HepG2 (cell line): ENCODE results near the gene TSSK3. TPM values are rescaled to one million over a fixed set of nuclear protein-coding genes. Genes with fewer than 3 reads are reported as not detected.
A peak's percentile ranks its signal among the peaks of the same experiment; 100 is the strongest.

ENCODE experiments used
- DDIT3 ChIP-seq: sonication (generic); formaldehyde crosslinking; IDR thresholded peaks from 2 replicates; pipeline ENCODE4 v1.4.0; 2020; ENCODE audit warnings: mild to moderate bottlenecking, missing genetic modification reagents
- DMTF1 ChIP-seq: sonication (generic); formaldehyde crosslinking; IDR thresholded peaks from 2 replicates; pipeline ENCODE4 v1.4.0; 2020; ENCODE audit warnings: mild to moderate bottlenecking, missing genetic modification reagents
- RAD51 ChIP-seq: fragments of 450-650 bp; IDR thresholded peaks from 2 replicates; pipeline ENCODE4 v1.6.1; 2016; ENCODE audit warnings: borderline replicate concordance
- RXRB ChIP-seq: IDR thresholded peaks from 2 replicates; pipeline ENCODE4 v1.6.1; 2016; ENCODE audit warnings: borderline replicate concordance, missing genetic modification reagents, missing compliant biosample characterization
- TMF1 ChIP-seq: sonication (generic); formaldehyde crosslinking; IDR thresholded peaks from 2 replicates; pipeline ENCODE4 v1.8.1; 2022; ENCODE audit warnings: low read depth, missing genetic modification reagents
- ZNF446 ChIP-seq: sonication (generic); formaldehyde crosslinking; IDR thresholded peaks from 2 replicates; pipeline ENCODE4 v1.5.0; 2020; ENCODE audit warnings: mild to moderate bottlenecking, missing genetic modification reagents
- ZNF552 ChIP-seq: sonication (generic); formaldehyde crosslinking; IDR thresholded peaks from 2 replicates; pipeline ENCODE4 v1.9.0; 2022; ENCODE audit warnings: missing genetic modification reagents, mild to moderate bottlenecking, borderline replicate concordance
- ZNF576 ChIP-seq: sonication (generic); formaldehyde crosslinking; IDR thresholded peaks from 2 replicates; pipeline ENCODE4 v1.4.0; 2020; ENCODE audit warnings: mild to moderate bottlenecking, missing genetic modification reagents
- polyA plus RNA-seq, 8 experiments: library from polyadenylated mRNA; depleted of rRNA in 3 of 8; stranded (reverse) in 7 of 8; unstranded in 1 of 8; fragments of >200 nt; fragmentation: Illumina TruSeq in 4 of 8; extraction: Trizol in 4 of 8; gene quantifications; 2 replicates each; pipeline versions ENCODE4 v1.2.1 to v1.2.3, GENCODE V29; 2011 to 2016; ENCODE audit warnings: low read depth in 4 of 8, missing spikeins in 1 of 8, mixed read lengths in 1 of 8; ENCODE audit not compliant: insufficient read depth in 1 of 8
- total RNA-seq, 5 experiments: library from RNA; depleted of rRNA; stranded (reverse); fragments of >200 nt; fragmentation: Illumina TruSeq; extraction: Trizol; gene quantifications; 2 replicates each; pipeline ENCODE4 v1.2.3, GENCODE V29; 2016; ENCODE audit warnings: low read depth in 1 of 5
- TF ChIP-seq, protein P1 (sequence below): sonication (generic); formaldehyde crosslinking; IDR thresholded peaks from 2 replicates; pipeline ENCODE4 v1.4.0; 2020; ENCODE audit warnings: missing genetic modification reagents, borderline replicate concordance
- TF ChIP-seq, protein P2 (sequence below): sonication (generic); formaldehyde crosslinking; IDR thresholded peaks from 2 replicates; pipeline ENCODE4 v1.4.0; 2020; ENCODE audit warnings: missing genetic modification reagents, borderline replicate concordance
- TF ChIP-seq, protein P3 (sequence below), 2 experiments: IDR thresholded peaks; 2 replicates each; pipeline ENCODE4 v1.6.1; 2011 to 2012; ENCODE audit warnings: low read length in 2 of 2, borderline replicate concordance in 1 of 2, low read depth in 1 of 2, mild to moderate bottlenecking in 1 of 2, moderate library complexity in 1 of 2
- TF ChIP-seq, protein P4 (sequence below): sonication (generic); formaldehyde crosslinking; conservative IDR thresholded peaks from 2 replicates; pipeline ENCODE4 v1.8.1; 2023; ENCODE audit warnings: missing genetic modification reagents

TSSK3 gene
- total and polyA plus RNA-seq, 2 of the 13 experiments (the other 11 are each of a cell fraction or from before 2014, with no cell fraction given): 1.0 to 1.1 TPM

DNA sequence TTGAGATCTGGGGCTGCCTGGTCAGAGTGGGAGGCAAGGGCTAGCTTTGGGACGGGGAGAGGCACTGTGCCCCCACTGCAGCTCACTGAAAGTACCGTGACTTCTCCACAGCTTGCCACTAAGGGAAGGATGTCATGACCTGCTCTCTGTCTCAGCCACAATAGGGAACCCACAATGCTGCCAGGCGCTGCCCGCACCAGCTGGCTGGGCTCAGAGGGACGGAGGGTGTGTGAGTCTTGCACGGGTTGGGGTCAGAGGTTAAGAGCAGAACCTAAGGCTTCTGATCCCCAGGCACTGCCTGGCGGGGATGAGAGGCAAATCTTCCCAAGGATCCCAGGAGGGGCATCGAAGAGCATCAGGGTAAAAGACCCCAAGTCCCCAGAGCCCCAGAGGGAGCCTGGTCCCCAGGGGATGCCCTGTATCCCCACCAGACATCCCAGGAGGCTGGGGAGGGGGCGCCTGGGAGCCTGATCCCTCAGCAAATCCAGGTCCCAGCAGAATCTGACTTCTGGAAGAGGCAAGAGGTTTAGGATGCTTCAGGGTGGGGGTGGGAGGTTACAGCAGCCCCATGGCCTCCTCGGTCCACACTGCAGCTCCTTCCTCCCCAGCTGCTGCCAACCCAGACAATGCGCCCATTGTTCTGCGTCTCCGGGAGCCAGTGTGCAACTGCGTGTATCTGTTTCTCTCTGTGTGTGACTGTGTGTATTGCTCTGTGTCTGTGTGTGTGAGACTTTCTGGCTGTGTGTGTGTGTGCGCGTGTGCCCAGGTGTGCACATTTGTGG is 24.3 kb upstream of the TSSK3 start (continued):
- TF ChIP-seq, protein P1, sequence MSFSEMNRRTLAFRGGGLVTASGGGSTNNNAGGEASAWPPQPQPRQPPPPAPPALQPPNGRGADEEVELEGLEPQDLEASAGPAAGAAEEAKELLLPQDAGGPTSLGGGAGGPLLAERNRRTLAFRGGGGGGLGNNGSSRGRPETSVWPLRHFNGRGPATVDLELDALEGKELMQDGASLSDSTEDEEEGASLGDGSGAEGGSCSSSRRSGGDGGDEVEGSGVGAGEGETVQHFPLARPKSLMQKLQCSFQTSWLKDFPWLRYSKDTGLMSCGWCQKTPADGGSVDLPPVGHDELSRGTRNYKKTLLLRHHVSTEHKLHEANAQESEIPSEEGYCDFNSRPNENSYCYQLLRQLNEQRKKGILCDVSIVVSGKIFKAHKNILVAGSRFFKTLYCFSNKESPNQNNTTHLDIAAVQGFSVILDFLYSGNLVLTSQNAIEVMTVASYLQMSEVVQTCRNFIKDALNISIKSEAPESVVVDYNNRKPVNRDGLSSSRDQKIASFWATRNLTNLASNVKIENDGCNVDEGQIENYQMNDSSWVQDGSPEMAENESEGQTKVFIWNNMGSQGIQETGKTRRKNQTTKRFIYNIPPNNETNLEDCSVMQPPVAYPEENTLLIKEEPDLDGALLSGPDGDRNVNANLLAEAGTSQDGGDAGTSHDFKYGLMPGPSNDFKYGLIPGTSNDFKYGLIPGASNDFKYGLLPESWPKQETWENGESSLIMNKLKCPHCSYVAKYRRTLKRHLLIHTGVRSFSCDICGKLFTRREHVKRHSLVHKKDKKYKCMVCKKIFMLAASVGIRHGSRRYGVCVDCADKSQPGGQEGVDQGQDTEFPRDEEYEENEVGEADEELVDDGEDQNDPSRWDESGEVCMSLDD (CRISPR knock-in tag): no peak
- TF ChIP-seq, protein P2, sequence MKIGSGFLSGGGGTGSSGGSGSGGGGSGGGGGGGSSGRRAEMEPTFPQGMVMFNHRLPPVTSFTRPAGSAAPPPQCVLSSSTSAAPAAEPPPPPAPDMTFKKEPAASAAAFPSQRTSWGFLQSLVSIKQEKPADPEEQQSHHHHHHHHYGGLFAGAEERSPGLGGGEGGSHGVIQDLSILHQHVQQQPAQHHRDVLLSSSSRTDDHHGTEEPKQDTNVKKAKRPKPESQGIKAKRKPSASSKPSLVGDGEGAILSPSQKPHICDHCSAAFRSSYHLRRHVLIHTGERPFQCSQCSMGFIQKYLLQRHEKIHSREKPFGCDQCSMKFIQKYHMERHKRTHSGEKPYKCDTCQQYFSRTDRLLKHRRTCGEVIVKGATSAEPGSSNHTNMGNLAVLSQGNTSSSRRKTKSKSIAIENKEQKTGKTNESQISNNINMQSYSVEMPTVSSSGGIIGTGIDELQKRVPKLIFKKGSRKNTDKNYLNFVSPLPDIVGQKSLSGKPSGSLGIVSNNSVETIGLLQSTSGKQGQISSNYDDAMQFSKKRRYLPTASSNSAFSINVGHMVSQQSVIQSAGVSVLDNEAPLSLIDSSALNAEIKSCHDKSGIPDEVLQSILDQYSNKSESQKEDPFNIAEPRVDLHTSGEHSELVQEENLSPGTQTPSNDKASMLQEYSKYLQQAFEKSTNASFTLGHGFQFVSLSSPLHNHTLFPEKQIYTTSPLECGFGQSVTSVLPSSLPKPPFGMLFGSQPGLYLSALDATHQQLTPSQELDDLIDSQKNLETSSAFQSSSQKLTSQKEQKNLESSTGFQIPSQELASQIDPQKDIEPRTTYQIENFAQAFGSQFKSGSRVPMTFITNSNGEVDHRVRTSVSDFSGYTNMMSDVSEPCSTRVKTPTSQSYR (CRISPR knock-in tag): peak; percentile 69; the same call in 1 of the 2 replicates
- no peak for TF ChIP-seq TMF1
- no peak for TF ChIP-seq ZNF552
- no peak for TF ChIP-seq DDIT3
- TF ChIP-seq, protein P3, sequence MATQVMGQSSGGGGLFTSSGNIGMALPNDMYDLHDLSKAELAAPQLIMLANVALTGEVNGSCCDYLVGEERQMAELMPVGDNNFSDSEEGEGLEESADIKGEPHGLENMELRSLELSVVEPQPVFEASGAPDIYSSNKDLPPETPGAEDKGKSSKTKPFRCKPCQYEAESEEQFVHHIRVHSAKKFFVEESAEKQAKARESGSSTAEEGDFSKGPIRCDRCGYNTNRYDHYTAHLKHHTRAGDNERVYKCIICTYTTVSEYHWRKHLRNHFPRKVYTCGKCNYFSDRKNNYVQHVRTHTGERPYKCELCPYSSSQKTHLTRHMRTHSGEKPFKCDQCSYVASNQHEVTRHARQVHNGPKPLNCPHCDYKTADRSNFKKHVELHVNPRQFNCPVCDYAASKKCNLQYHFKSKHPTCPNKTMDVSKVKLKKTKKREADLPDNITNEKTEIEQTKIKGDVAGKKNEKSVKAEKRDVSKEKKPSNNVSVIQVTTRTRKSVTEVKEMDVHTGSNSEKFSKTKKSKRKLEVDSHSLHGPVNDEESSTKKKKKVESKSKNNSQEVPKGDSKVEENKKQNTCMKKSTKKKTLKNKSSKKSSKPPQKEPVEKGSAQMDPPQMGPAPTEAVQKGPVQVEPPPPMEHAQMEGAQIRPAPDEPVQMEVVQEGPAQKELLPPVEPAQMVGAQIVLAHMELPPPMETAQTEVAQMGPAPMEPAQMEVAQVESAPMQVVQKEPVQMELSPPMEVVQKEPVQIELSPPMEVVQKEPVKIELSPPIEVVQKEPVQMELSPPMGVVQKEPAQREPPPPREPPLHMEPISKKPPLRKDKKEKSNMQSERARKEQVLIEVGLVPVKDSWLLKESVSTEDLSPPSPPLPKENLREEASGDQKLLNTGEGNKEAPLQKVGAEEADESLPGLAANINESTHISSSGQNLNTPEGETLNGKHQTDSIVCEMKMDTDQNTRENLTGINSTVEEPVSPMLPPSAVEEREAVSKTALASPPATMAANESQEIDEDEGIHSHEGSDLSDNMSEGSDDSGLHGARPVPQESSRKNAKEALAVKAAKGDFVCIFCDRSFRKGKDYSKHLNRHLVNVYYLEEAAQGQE (IDR thresholded peaks at IDR 0.05; ENCODE audit: borderline replicate concordance in 1 of 2, low read depth in 1 of 2, low read length in 2 of 2): no peak
- no peak for TF ChIP-seq DMTF1 (CRISPR knock-in tag)
- TF ChIP-seq ZNF576 (CRISPR knock-in tag): no peak
- TF ChIP-seq, protein P4, sequence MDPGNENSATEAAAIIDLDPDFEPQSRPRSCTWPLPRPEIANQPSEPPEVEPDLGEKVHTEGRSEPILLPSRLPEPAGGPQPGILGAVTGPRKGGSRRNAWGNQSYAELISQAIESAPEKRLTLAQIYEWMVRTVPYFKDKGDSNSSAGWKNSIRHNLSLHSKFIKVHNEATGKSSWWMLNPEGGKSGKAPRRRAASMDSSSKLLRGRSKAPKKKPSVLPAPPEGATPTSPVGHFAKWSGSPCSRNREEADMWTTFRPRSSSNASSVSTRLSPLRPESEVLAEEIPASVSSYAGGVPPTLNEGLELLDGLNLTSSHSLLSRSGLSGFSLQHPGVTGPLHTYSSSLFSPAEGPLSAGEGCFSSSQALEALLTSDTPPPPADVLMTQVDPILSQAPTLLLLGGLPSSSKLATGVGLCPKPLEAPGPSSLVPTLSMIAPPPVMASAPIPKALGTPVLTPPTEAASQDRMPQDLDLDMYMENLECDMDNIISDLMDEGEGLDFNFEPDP: no peak
- no peak for TF ChIP-seq ZNF446 (CRISPR knock-in tag)
- TF ChIP-seq RAD51: no peak
- peak; percentile 12; the same call in 1 of the 2 replicates for TF ChIP-seq RXRB (CRISPR knock-in tag)
